Esophagus squamous epithelium (tissue), 5 donors: ENCODE results near the gene PXYLP1. TPM values are rescaled to one million over a fixed set of nuclear protein-coding genes. Genes with fewer than 3 reads are reported as not detected.

ENCODE experiments used
- DNase-seq: peaks from one replicate; lab custom pipeline; 2025; lab: John Stamatoyannopoulos, UW
- H3K27ac ChIP-seq, 4 donors: fragments of 200-600 bp; sonication (generic); one replicate each; pipeline ENCODE4 v1.5.1; 2016 to 2019; ENCODE audit warnings: mild to moderate bottlenecking in 1 of 4
- H3K27me3 ChIP-seq, 4 donors: fragments of 200-600 bp; sonication (generic); 1 replicate in 3 of 4; 2 replicates in 1 of 4; pipeline versions ENCODE4 v1.5.1 to v1.6.0; 2017 to 2021; ENCODE audit warnings: antibody characterized with exemption in 1 of 4
- H3K36me3 ChIP-seq, 3 donors: fragments of 200-600 bp; sonication (generic); one replicate each; pipeline ENCODE4 v1.5.1; 2016 to 2019
- H3K4me1 ChIP-seq, 3 donors: fragments of 200-600 bp; sonication (generic); one replicate each; pipeline ENCODE4 v1.5.1; 2017 to 2019
- H3K4me3 ChIP-seq, 4 donors: fragments of 200-600 bp; sonication (generic); 1 replicate in 3 of 4; 2 replicates in 1 of 4; pipeline ENCODE4 v1.5.1; 2016 to 2019; ENCODE audit warnings: mild to moderate bottlenecking in 2 of 4, moderate library complexity in 1 of 4
- H3K9me3 ChIP-seq, 3 donors: fragments of 200-600 bp; sonication (generic); one replicate each; pipeline ENCODE4 v1.5.1; 2016 to 2019
- CTCF ChIP-seq, 6 experiments: fragments of 450-650 bp in 4 of 6; fragments of 200-600 bp in 2 of 6; sonication (generic) in 2 of 6; IDR thresholded peaks; one replicate each; pipeline ENCODE4 v1.5.1; 2016 to 2019; ENCODE audit warnings: antibody characterized with exemption in 6 of 6, mild to moderate bottlenecking in 4 of 6, moderate library complexity in 4 of 6
- POLR2A ChIP-seq, 4 donors: fragments of 450-650 bp; IDR thresholded peaks; one replicate each; pipeline ENCODE4 v1.6.1; 2017; ENCODE audit warnings: antibody characterized with exemption in 4 of 4, mild to moderate bottlenecking in 4 of 4, moderate library complexity in 3 of 4
- WGBS, 2 donors: methylation state at CpG; one replicate each; pipeline ENCODE4 v1.1.5; 2018; 5-methylcytosine and 5-hydroxymethylcytosine counted together
- intact Hi-C: fragments of 100-400 bp; cut with DNase I; formaldehyde crosslinking; loops from one replicate; pipeline ENCODE4 v1.15.0; 2022
- total RNA-seq, 4 donors: library from RNA; depleted of rRNA; stranded (reverse); fragments of >200 nt; gene quantifications; one replicate each; pipeline ENCODE4 v1.1.0, GENCODE V29; 2016
- donor health status: DM: yes; HTN: yes; CAD: no.

The PXYLP1 gene
- total RNA-seq, 4 donors from 2014 or later: 2.9 to 7.8 (median 4.1) TPM

GRCh38 chr3:141218162-141218835 lies 13.3 kb upstream of the PXYLP1 start:
- 32 to 60% methylated on average over 2 of the region's 2 CpGs for WGBS, 2 donors
- H3K9me3 ChIP-seq: no peaks in the 10 kb centered on the region
- no peak overlapping the region for H3K4me3 ChIP-seq
- H3K36me3 ChIP-seq: no peaks in the 10 kb centered on the region
- intact Hi-C loops: no loop called here
- no peak for DNase-seq
- H3K27ac ChIP-seq: no peak overlapping the region
- H3K27me3 ChIP-seq: no peaks in the 10 kb centered on the region
- H3K4me1 ChIP-seq: no peaks in the 10 kb centered on the region
- TF ChIP-seq POLR2A (IDR thresholded peaks at IDR 0.05) (no peak), CTCF (IDR thresholded peaks at IDR 0.05) (no peak)

- no peak overlapping the region for H3K4me3 ChIP-seq
- TF ChIP-seq POLR2A (IDR thresholded peaks at IDR 0.05) (no peak), CTCF (IDR thresholded peaks at IDR 0.05) (no peak)
- no peaks in the 10 kb centered on the region for H3K27me3 ChIP-seq
- intact Hi-C loops: no loop called here
- no peaks in the 10 kb centered on the region for H3K4me1 ChIP-seq
- H3K27ac ChIP-seq: no peak overlapping the region
- no peak for DNase-seq
- 29 to 56% methylated on average over 2 of the region's 2 CpGs for WGBS, 2 donors
- no peaks in the 10 kb centered on the region for H3K9me3 ChIP-seq
- no peaks in the 10 kb centered on the region for H3K36me3 ChIP-seq
Measured at GRCh38 chr3:141218926-141219325, 12.7 kb upstream of the PXYLP1 start.

- intact Hi-C loops: no loop called here
- WGBS, 2 donors: 89 to 95% methylated on average over 2 of the region's 2 CpGs
Measured at GRCh38 chr3:141223673-141224166, 7.9 kb upstream of the PXYLP1 start.

GRCh38 chr3:141225939-141226338 lies 5.7 kb upstream of the PXYLP1 start:
- H3K9me3 ChIP-seq: no peaks in the 10 kb centered on the region
- intact Hi-C loops: no loop called here
- peaks cover 0 to 8% (median 0%) of the 10 kb centered on the region in 3 donors for H3K4me1 ChIP-seq
- DNase-seq: no peak
- no peaks in the 10 kb centered on the region for H3K36me3 ChIP-seq
- no peak for TF ChIP-seq CTCF (IDR thresholded peaks at IDR 0.05)
- no peaks in the 10 kb centered on the region for H3K27me3 ChIP-seq
- no peak overlapping the region for H3K27ac ChIP-seq
- H3K4me3 ChIP-seq: no peak overlapping the region

More at GRCh38 chr3:141223673-141224166, 7.9 kb upstream of the PXYLP1 start:
- no peaks in the 10 kb centered on the region for H3K4me1 ChIP-seq
- no peaks in the 10 kb centered on the region for H3K27me3 ChIP-seq
- no peaks in the 10 kb centered on the region for H3K9me3 ChIP-seq
- DNase-seq: no peak
- no peak overlapping the region for H3K27ac ChIP-seq
- no peak for TF ChIP-seq POLR2A (IDR thresholded peaks at IDR 0.05)
- TF ChIP-seq CTCF (IDR thresholded peaks at IDR 0.05): no peak
- no peaks in the 10 kb centered on the region for H3K36me3 ChIP-seq
- H3K4me3 ChIP-seq: no peak overlapping the region

GRCh38 chr3:141227216-141227615 lies 4.4 kb upstream of the PXYLP1 start:
- 87 to 92% methylated on average over 3 of the region's 3 CpGs for WGBS, 2 donors
- Histone ChIP-seq H3K4me1 (peaks cover 0 to 17% (median 0%) of the 10 kb centered on the region in 3 donors), H3K27ac (no peak overlapping the region), H3K36me3 (no peaks in the 10 kb centered on the region), H3K27me3 (no peaks in the 10 kb centered on the region), H3K9me3 (no peaks in the 10 kb centered on the region), H3K4me3 (no peak overlapping the region)
- intact Hi-C loops: no loop called here
- TF ChIP-seq CTCF (IDR thresholded peaks at IDR 0.05): no peak
- no peak for DNase-seq
